Neutrophil (primary cell): ENCODE results near the gene LRRC28.

ENCODE experiments used
- H3K27ac ChIP-seq: fragments of 200-600 bp; sonication (generic); 2 replicates; pipeline ENCODE4 v1.5.1; 2016; ENCODE audit warnings: mild to moderate bottlenecking, moderate library complexity
- H3K27me3 ChIP-seq: fragments of 200-600 bp; sonication (generic); 2 replicates; pipeline ENCODE4 v1.6.0; 2016; ENCODE audit warnings: mild to moderate bottlenecking
- H3K36me3 ChIP-seq: fragments of 200-600 bp; sonication (generic); 2 replicates; pipeline ENCODE4 v1.5.1; 2017
- H3K4me1 ChIP-seq, 2 experiments: fragments of 200-600 bp in 1 of 2; sonication (generic) in 1 of 2; 1 replicate in 1 of 2; 2 replicates in 1 of 2; pipeline versions ENCODE4 v1.5.1 to v1.6.1; 2013 to 2016; ENCODE audit warnings: low read depth in 1 of 2, low read length in 1 of 2, mild to moderate bottlenecking in 1 of 2, moderate library complexity in 1 of 2; ENCODE audit not compliant: control insufficient read depth in 1 of 2, insufficient read depth in 1 of 2
- H3K4me3 ChIP-seq, 2 experiments: fragments of 200-600 bp in 1 of 2; sonication (generic) in 1 of 2; 1 replicate in 1 of 2; 2 replicates in 1 of 2; pipeline ENCODE4 v1.5.1; 2013 to 2016; ENCODE audit warnings: low read depth in 1 of 2, low read length in 1 of 2, mild to moderate bottlenecking in 1 of 2, moderate library complexity in 1 of 2
- H3K9me3 ChIP-seq: fragments of 200-600 bp; sonication (generic); 2 replicates; pipeline ENCODE4 v1.5.1; 2016
- CTCF ChIP-seq: fragments of 200-600 bp; sonication (generic); IDR thresholded peaks from 2 replicates; pipeline ENCODE4 v1.5.1; 2016; ENCODE audit warnings: antibody characterized with exemption

Gene LRRC28

GRCh38 chr15:99211926-99212325, 39.4 kb upstream of the LRRC28 start:
- H3K9me3 ChIP-seq: no peaks in the 10 kb centered on the region
- H3K4me3 ChIP-seq: no peak overlapping the region
- no peaks in the 10 kb centered on the region for H3K27me3 ChIP-seq
- no peaks in the 10 kb centered on the region for H3K36me3 ChIP-seq
- no peaks in the 10 kb centered on the region for H3K4me1 ChIP-seq
- H3K27ac ChIP-seq: no peak overlapping the region
- no peak for TF ChIP-seq CTCF

DNA sequence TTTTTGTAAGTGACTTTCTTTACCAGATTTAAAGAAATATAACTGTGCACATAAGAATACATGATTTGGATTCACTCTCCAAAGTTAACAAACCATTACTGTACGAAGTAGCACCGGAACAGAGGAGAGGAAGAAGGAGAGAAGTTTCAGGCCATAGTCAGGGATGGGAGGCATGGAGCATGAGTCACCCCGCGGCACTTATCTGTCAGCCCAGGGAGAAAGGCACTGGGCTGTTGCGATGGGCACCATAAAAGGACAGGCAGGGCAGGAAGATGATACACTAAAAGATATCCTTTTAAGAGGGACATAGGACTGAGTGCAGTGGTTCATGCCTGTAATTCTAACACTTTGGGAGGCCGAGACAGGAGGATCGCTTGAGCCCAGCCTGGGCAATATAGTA, 38.9 kb upstream of the LRRC28 start:
- H3K4me1 ChIP-seq: no peaks in the 10 kb centered on the region
- no peaks in the 10 kb centered on the region for H3K36me3 ChIP-seq
- TF ChIP-seq CTCF: no peak
- no peak overlapping the region for H3K4me3 ChIP-seq
- H3K27ac ChIP-seq: no peak overlapping the region
- no peaks in the 10 kb centered on the region for H3K27me3 ChIP-seq
- H3K9me3 ChIP-seq: no peaks in the 10 kb centered on the region

- no peak overlapping the region for H3K27ac ChIP-seq
- H3K9me3 ChIP-seq: no peaks in the 10 kb centered on the region
- no peaks in the 10 kb centered on the region for H3K36me3 ChIP-seq
- H3K4me1 ChIP-seq: no peaks in the 10 kb centered on the region
- no peak for TF ChIP-seq CTCF
- H3K4me3 ChIP-seq: no peak overlapping the region
- no peaks in the 10 kb centered on the region for H3K27me3 ChIP-seq
Observed at GRCh38 chr15:99213187-99213811, 38.0 kb upstream of the LRRC28 start.

GRCh38 chr15:99224372-99225214, 26.7 kb upstream of the LRRC28 start:
- Histone ChIP-seq H3K4me3 (no peak overlapping the region), H3K9me3 (no peaks in the 10 kb centered on the region), H3K27me3 (no peaks in the 10 kb centered on the region), H3K36me3 (no peaks in the 10 kb centered on the region), H3K27ac (no peak overlapping the region), H3K4me1 (no peaks in the 10 kb centered on the region)
- no peak for TF ChIP-seq CTCF

GRCh38 chr15:99226802-99227201, 24.5 kb upstream of the LRRC28 start:
- H3K4me1 ChIP-seq: no peaks in the 10 kb centered on the region
- H3K4me3 ChIP-seq: no peak overlapping the region
- H3K27ac ChIP-seq: no peak overlapping the region
- no peaks in the 10 kb centered on the region for H3K9me3 ChIP-seq
- H3K36me3 ChIP-seq: no peaks in the 10 kb centered on the region
- TF ChIP-seq CTCF: no peak
- H3K27me3 ChIP-seq: no peaks in the 10 kb centered on the region
